H1 (cell line): Measurements from ENCODE around the gene CTDP1. TPM values are rescaled to one million over a fixed set of nuclear protein-coding genes. Genes with fewer than 3 reads are reported as not detected.

Experiments
- CHD7 ChIP-seq: fragments of 300-600 bp; sonication (generic); IDR thresholded peaks from 2 replicates; pipeline ENCODE4 v1.7.1; 2012; ENCODE audit warnings: low read length, moderate library complexity, mild to moderate bottlenecking, inconsistent platforms; ENCODE audit not compliant: insufficient replicate concordance
- E2F6 ChIP-seq: IDR thresholded peaks from 2 replicates; pipeline ENCODE4 v1.6.1; 2012; ENCODE audit warnings: inconsistent platforms
- HDAC2 ChIP-seq, 2 experiments: fragments of 300-600 bp in 1 of 2; sonication (generic) in 1 of 2; IDR thresholded peaks; 2 replicates each; pipeline ENCODE4 v1.6.1; 2011 to 2012; ENCODE audit warnings: low read depth in 2 of 2, low read length in 2 of 2, mild to moderate bottlenecking in 2 of 2, moderate library complexity in 2 of 2, borderline replicate concordance in 1 of 2, inconsistent platforms in 1 of 2
- JUN ChIP-seq: IDR thresholded peaks from 2 replicates; pipeline ENCODE4 v1.6.1; 2011; ENCODE audit warnings: low read depth, mild to moderate bottlenecking, improper control_type of control experiment, low read length
- JUND ChIP-seq: IDR thresholded peaks from 2 replicates; pipeline ENCODE4 v1.6.1; 2011; ENCODE audit warnings: mild to moderate bottlenecking, improper control_type of control experiment, low read length
- POLR2AphosphoS5 ChIP-seq: IDR thresholded peaks from 2 replicates; pipeline ENCODE4 v1.6.1; 2011; ENCODE audit warnings: low read depth, low read length
- POU5F1 ChIP-seq: IDR thresholded peaks from 2 replicates; pipeline ENCODE4 v1.6.1; 2011; ENCODE audit warnings: low read depth, mild to moderate bottlenecking, low read length, moderate library complexity
- RFX5 ChIP-seq: IDR thresholded peaks from 2 replicates; pipeline ENCODE4 v1.6.1; 2011; ENCODE audit warnings: low read depth, low read length, improper control_type of control experiment, borderline replicate concordance
- RXRA ChIP-seq: IDR thresholded peaks from 2 replicates; pipeline ENCODE4 v1.6.1; 2011; ENCODE audit warnings: low read depth, mild to moderate bottlenecking, low read length, moderate library complexity; ENCODE audit not compliant: insufficient read depth
- polyA plus RNA-seq, 7 experiments: library from polyadenylated mRNA; depleted of rRNA in 3 of 7; stranded (reverse) in 5 of 7; unstranded in 2 of 7; fragments of >200 nt in 5 of 7; fragments of 200-250 nt in 2 of 7; gene quantifications; 1 replicate in 5 of 7; 2 replicates in 1 of 7; 4 replicates in 1 of 7; pipeline versions ENCODE4 v1.2.1 to v1.2.3, GENCODE V29; 2011 to 2013; ENCODE audit warnings: missing spikeins in 2 of 7, mixed read lengths in 2 of 7
- total RNA-seq: library from RNA; stranded (reverse); fragmentation: NEBNext Ultra II Directional; extraction: Animal tissue kit (Norgen Biotek cat#: 25700); gene quantifications from 2 replicates; pipeline ENCODE4 v1.2.1, GENCODE V29; 2021

CTDP1 gene
- total and polyA plus RNA-seq, 2 of the 8 experiments (the other 6 are each of a cell fraction or from before 2014, with no cell fraction given), result 16.6 to 37.0 TPM

- no peak for TF ChIP-seq CHD7
- no peak for TF ChIP-seq JUN
- no peak for TF ChIP-seq E2F6
- TF ChIP-seq RFX5, result no peak
- TF ChIP-seq POU5F1, result no peak
- no peak for TF ChIP-seq POLR2AphosphoS5
- no peak for TF ChIP-seq JUND
- TF ChIP-seq HDAC2 (IDR thresholded peaks at IDR 0.05; ENCODE audit: borderline replicate concordance in 1 of 2, low read depth in 2 of 2, low read length in 2 of 2), result no peak
- no peak for TF ChIP-seq RXRA
Observed at GRCh38 chr18:79634593-79635426, 44.8 kb upstream of the CTDP1 start (continued).
